Uterus (tissue), 2 donors: Measurements from ENCODE around the gene SLC7A6OS.

Source experiments
- CTCF ChIP-seq, 4 experiments: fragments of 200-600 bp in 2 of 4; fragments of 450-650 bp in 2 of 4; sonication (generic) in 2 of 4; IDR thresholded peaks; one replicate each; pipeline ENCODE4 v1.5.1; 2016 to 2019; ENCODE audit warnings: antibody characterized with exemption in 4 of 4, mild to moderate bottlenecking in 2 of 4, moderate library complexity in 1 of 4
- POLR2A ChIP-seq, 2 donors: fragments of 450-650 bp; IDR thresholded peaks; one replicate each; pipeline ENCODE4 v1.6.1; 2016; ENCODE audit warnings: antibody characterized with exemption in 2 of 2, mild to moderate bottlenecking in 1 of 2, moderate library complexity in 1 of 2

GRCh38 chr16:68288252-68288650 lies 22.5 kb downstream of the SLC7A6OS start:
- no peak for TF ChIP-seq CTCF (IDR thresholded peaks at IDR 0.05)
- no peak for TF ChIP-seq POLR2A (IDR thresholded peaks at IDR 0.05)
